Endothelial cell of umbilical vein (primary cell): ENCODE data around the gene MRPL38. TPM values are rescaled to one million over a fixed set of nuclear protein-coding genes. Genes with fewer than 3 reads are reported as not detected.

Source experiments
- BruUV-seq: library from RNA; stranded (reverse); fragments of 400-500 nt; replicated peaks from 2 replicates; lab custom pipeline; 2021; lab: Mats Ljungman, UMichigan
- CTCF ChIA-PET: fragments of 300-600, 350-600 bp; sonication (Branson Sonifier 250); formaldehyde crosslinking; loops from one replicate; lab custom pipeline; 2021; ENCODE audit warnings: antibody characterized with exemption, inconsistent platforms; lab: Charles Lee
- POLR2A ChIA-PET: fragments of 300-600, 350-600 bp; sonication (Branson Sonifier 250); formaldehyde crosslinking; loops from one replicate; lab custom pipeline; 2021; ENCODE audit warnings: antibody characterized with exemption, inconsistent platforms; lab: Charles Lee
- DNase-seq: peaks from one replicate; pipeline ENCODE4 v3.0.0-alpha.2; 2011; ENCODE audit warnings: low read depth, low spot score
- FAIRE-seq: peaks from 2 replicates; lab custom pipeline; 2011; peaks lifted over from hg19 to GRCh38; lab: Jason Lieb, UNC
- H2AFZ ChIP-seq: 2 replicates; pipeline ENCODE4 v1.6.0; 2012; ENCODE audit warnings: low read depth, low read length, control low read depth, inconsistent platforms
- H3K27ac ChIP-seq: 2 replicates; pipeline ENCODE4 v1.5.1; 2011; ENCODE audit warnings: low read depth, mild to moderate bottlenecking, control low read depth, low read length, moderate library complexity; ENCODE audit not compliant: insufficient read depth
- H3K27me3 ChIP-seq, 2 experiments: 2 replicates each; pipeline versions ENCODE4 v1.6.0 to v1.6.1; 2011; ENCODE audit warnings: low read length in 2 of 2, mixed read lengths in 1 of 2; ENCODE audit not compliant: control insufficient read depth in 2 of 2, insufficient read depth in 2 of 2
- H3K36me3 ChIP-seq, 2 experiments: 2 replicates in 1 of 2; 3 replicates in 1 of 2; pipeline ENCODE4 v1.5.1; 2011; ENCODE audit warnings: low read length in 2 of 2, mild to moderate bottlenecking in 1 of 2, moderate library complexity in 1 of 2; ENCODE audit not compliant: control insufficient read depth in 2 of 2, insufficient read depth in 2 of 2; ENCODE audit errors: extremely low read depth in 1 of 2
- H3K4me1 ChIP-seq: 3 replicates; pipeline ENCODE4 v1.5.1; 2011; ENCODE audit warnings: mild to moderate bottlenecking, low read length; ENCODE audit not compliant: control insufficient read depth, insufficient read depth; ENCODE audit errors: extremely low read depth
- H3K4me2 ChIP-seq: 2 replicates; pipeline ENCODE4 v1.6.1; 2011; ENCODE audit warnings: low read length, control low read depth, mixed read lengths; ENCODE audit not compliant: insufficient read depth
- H3K4me3 ChIP-seq, 3 experiments: fragments of 200-600 bp in 1 of 3; sonication (generic), shearing (Covaris generic) in 1 of 3; replicated peaks in 1 of 3; 2 replicates each; pipeline ENCODE4 v1.5.1; 2011 to 2016; ENCODE audit warnings: control low read depth in 3 of 3, low read length in 3 of 3, mild to moderate bottlenecking in 2 of 3, inconsistent platforms in 1 of 3, low read depth in 1 of 3, moderate library complexity in 1 of 3; ENCODE audit not compliant: insufficient read depth in 1 of 3
- H3K79me2 ChIP-seq: 2 replicates; pipeline ENCODE4 v1.6.0; 2012; ENCODE audit warnings: low read length, inconsistent platforms; ENCODE audit not compliant: control insufficient read depth, insufficient read depth
- H3K9ac ChIP-seq: replicated peaks from 2 replicates; pipeline ENCODE3; 2011; ENCODE audit warnings: low read length, control low read depth; ENCODE audit not compliant: insufficient read depth; ENCODE audit errors: extremely low read depth
- H3K9me1 ChIP-seq: replicated peaks from 3 replicates; pipeline ENCODE4 v1.6.0; 2011; ENCODE audit warnings: mild to moderate bottlenecking, low read length; ENCODE audit not compliant: control insufficient read depth, insufficient read depth; ENCODE audit errors: extremely low read depth
- H3K9me3 ChIP-seq: replicated peaks from 2 replicates; pipeline ENCODE4 v1.5.1; 2012; ENCODE audit warnings: low read length, inconsistent platforms; ENCODE audit not compliant: control insufficient read depth, insufficient read depth
- H4K20me1 ChIP-seq: replicated peaks from 2 replicates; pipeline ENCODE3; 2011; ENCODE audit warnings: mild to moderate bottlenecking, low read length; ENCODE audit not compliant: control insufficient read depth, insufficient read depth; ENCODE audit errors: extremely low read depth
- EZH2 ChIP-seq: IDR thresholded peaks from 2 replicates; pipeline ENCODE4 v1.6.1; 2012; ENCODE audit warnings: borderline replicate concordance, low read depth, mild to moderate bottlenecking, moderate library complexity, low read length, inconsistent platforms; ENCODE audit not compliant: severe bottlenecking
- FOS ChIP-seq: IDR thresholded peaks from 2 replicates; pipeline ENCODE4 v1.6.1; 2011; ENCODE audit warnings: mild to moderate bottlenecking, low read length, moderate library complexity, borderline replicate concordance; ENCODE audit not compliant: insufficient read depth
- GATA2 ChIP-seq: IDR thresholded peaks from 2 replicates; pipeline ENCODE4 v1.7.0; 2011; ENCODE audit warnings: low read depth, mild to moderate bottlenecking, moderate library complexity, mixed read lengths, low read length; ENCODE audit not compliant: insufficient read length, insufficient read depth
- JUN ChIP-seq: IDR thresholded peaks from 2 replicates; pipeline ENCODE4 v1.6.1; 2011; ENCODE audit warnings: borderline replicate concordance, low read depth; ENCODE audit not compliant: insufficient read length, insufficient read depth
- MAX ChIP-seq: IDR thresholded peaks from 2 replicates; pipeline ENCODE4 v1.6.1; 2011; ENCODE audit not compliant: insufficient read depth, insufficient read length
- MYC ChIP-seq: IDR thresholded peaks from one replicate; pipeline ENCODE4 v1.6.1; 2011; ENCODE audit warnings: mild to moderate bottlenecking, low read depth, low read length
- POLR2A ChIP-seq: IDR thresholded peaks from 2 replicates; pipeline ENCODE4 v1.6.1; 2012; ENCODE audit warnings: low read depth, mild to moderate bottlenecking, control low read depth, low read length
- POLR2AphosphoS5 ChIP-seq: IDR thresholded peaks from 2 replicates; pipeline ENCODE4 v1.6.1; 2012; ENCODE audit warnings: low read depth, mild to moderate bottlenecking, control low read depth, low read length, moderate library complexity; ENCODE audit not compliant: insufficient read depth
- dilution Hi-C: fragments of 300-500 bp; cut with MboI; formaldehyde crosslinking; loops from one replicate; pipeline ENCODE4 v1.15.0; 2019; ENCODE audit warnings: low sequenced_read_pairs; ENCODE audit not compliant: extremely low pct_ligation_motif_present
- intact Hi-C: fragments of 100-400 bp; cut with micrococcal nuclease; formaldehyde crosslinking; loops from one replicate; pipeline ENCODE4 v1.10.0; 2022
- polyA plus RNA-seq, 4 experiments: library from polyadenylated mRNA; depleted of rRNA in 3 of 4; stranded (reverse) in 3 of 4; unstranded in 1 of 4; fragments of >200 nt; gene quantifications; 2 replicates each; pipeline versions ENCODE4 v1.2.1 to v1.2.3, GENCODE V29; 2011 to 2012; ENCODE audit warnings: missing spikeins in 1 of 4
- total RNA-seq: library from RNA; stranded (reverse); gene quantifications from 2 replicates; pipeline ENCODE4 v1.2.3, GENCODE V29; 2021
- TF ChIP-seq, protein P1 (sequence below), 2 donors: IDR thresholded peaks; 1 replicate in 1 of 2; 2 replicates in 1 of 2; pipeline ENCODE4 v1.5.1; 2011; ENCODE audit warnings: low read length in 2 of 2, mild to moderate bottlenecking in 2 of 2, moderate library complexity in 2 of 2, control low read depth in 1 of 2, inconsistent platforms in 1 of 2, low read depth in 1 of 2; ENCODE audit not compliant: insufficient read depth in 1 of 2; ENCODE audit errors: extremely low read depth in 1 of 2

Gene MRPL38
- total and polyA plus RNA-seq, 2 donors (not counting 3 experiments of a cell fraction or from before 2014, with no cell fraction given), result 82.7 to 93.8 TPM

GRCh38 chr17:75898065-75898464 is 6.6 kb downstream of the MRPL38 start:
- no peaks in the 10 kb centered on the region for H4K20me1 ChIP-seq
- no peak overlapping the region for H3K4me3 ChIP-seq
- no peak overlapping the region for H3K9ac ChIP-seq
- no peaks in the 10 kb centered on the region for H3K9me1 ChIP-seq
- no peak for TF ChIP-seq JUN
- no peak for TF ChIP-seq FOS
- TF ChIP-seq MAX, result no peak
- TF ChIP-seq POLR2A, result no peak
- TF ChIP-seq, protein P1, sequence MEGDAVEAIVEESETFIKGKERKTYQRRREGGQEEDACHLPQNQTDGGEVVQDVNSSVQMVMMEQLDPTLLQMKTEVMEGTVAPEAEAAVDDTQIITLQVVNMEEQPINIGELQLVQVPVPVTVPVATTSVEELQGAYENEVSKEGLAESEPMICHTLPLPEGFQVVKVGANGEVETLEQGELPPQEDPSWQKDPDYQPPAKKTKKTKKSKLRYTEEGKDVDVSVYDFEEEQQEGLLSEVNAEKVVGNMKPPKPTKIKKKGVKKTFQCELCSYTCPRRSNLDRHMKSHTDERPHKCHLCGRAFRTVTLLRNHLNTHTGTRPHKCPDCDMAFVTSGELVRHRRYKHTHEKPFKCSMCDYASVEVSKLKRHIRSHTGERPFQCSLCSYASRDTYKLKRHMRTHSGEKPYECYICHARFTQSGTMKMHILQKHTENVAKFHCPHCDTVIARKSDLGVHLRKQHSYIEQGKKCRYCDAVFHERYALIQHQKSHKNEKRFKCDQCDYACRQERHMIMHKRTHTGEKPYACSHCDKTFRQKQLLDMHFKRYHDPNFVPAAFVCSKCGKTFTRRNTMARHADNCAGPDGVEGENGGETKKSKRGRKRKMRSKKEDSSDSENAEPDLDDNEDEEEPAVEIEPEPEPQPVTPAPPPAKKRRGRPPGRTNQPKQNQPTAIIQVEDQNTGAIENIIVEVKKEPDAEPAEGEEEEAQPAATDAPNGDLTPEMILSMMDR (IDR thresholded peaks at IDR 0.05; ENCODE audit: extremely low read depth in 1 of 2, insufficient read depth in 1 of 2, low read depth in 1 of 2, low read length in 2 of 2), result no peak
- TF ChIP-seq GATA2, result no peak
- TF ChIP-seq POLR2AphosphoS5, result no peak
- TF ChIP-seq MYC, result no peak
- no peak for TF ChIP-seq EZH2
- H3K4me1 ChIP-seq, result peaks cover 12% of the 10 kb centered on the region
- H2AFZ ChIP-seq, result no peak overlapping the region
- H3K27ac ChIP-seq, result no peak overlapping the region
- H3K9me3 ChIP-seq, result no peaks in the 10 kb centered on the region
- ChIA-PET CTCF (interaction anchor here (1.1 to 3.6 kb wide), 5 partner anchors 20 to 116 kb away, joined by 3 to 42 read pairs (median 4); partner anchors contain the start of genes TRIM47 and WBP2), POLR2A (interaction anchor here (1.0 kb wide), 1 partner anchor 43 kb away, joined by 6 read pairs; the partner anchor contains the start of gene WBP2)
- FAIRE-seq, result no peak
- no peaks in the 10 kb centered on the region for H3K27me3 ChIP-seq
- intact Hi-C loops (loop anchor here (5.0 kb wide), 1 partner anchor 121 kb away; a partner anchor contains a TSS), dilution Hi-C loops (no loop called here)
- H3K36me3 ChIP-seq, result peaks cover 7 to 28% of the 10 kb centered on the region in 2 experiments
- peaks cover 22% of the 10 kb centered on the region for H3K79me2 ChIP-seq
- BruUV-seq, result no TSS peak
- H3K4me2 ChIP-seq, result no peak overlapping the region
- DNase-seq, result no peak
